Measurements from ENCODE around the gene TMEFF2.

Gene TMEFF2

DNA sequence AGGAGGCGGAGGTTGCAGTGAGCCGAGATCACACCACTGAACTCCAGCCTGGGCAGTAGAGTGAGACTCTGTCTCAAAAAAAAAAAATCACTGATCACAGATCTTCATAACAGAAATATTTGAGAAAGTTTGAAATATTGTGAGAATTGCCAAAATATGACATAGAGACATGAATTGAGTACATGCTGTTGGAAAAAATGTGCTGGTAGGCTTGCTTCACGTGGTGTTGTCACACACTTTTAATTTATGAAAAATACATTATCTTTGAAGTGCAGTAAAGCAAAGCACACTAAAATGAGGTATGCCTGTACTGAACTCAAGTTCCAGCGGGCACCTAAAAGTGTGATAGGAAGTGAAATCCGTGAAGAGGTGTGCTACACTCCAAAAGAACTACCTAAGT, 152.6 kb downstream of the TMEFF2 start:
- Histone ChIP-seq H3K4me1 (ENCODE audit: control insufficient read depth in 2 of 2, insufficient read depth in 1 of 2, low read depth in 1 of 2, low read length in 2 of 2) (no peaks in the 10 kb centered on the region), H2AK5ac (ENCODE audit: low read depth, low read length) (no peak overlapping the region), H3K27ac (replicated peaks; ENCODE audit: low read length) (no peak overlapping the region), H3K4ac (ENCODE audit: low read length) (no peak overlapping the region), H3K14ac (ENCODE audit: low read length) (no peak overlapping the region), H2BK15ac (ENCODE audit: low read length) (no peak overlapping the region), H3K18ac (ENCODE audit: low read length) (no peak overlapping the region), H2BK12ac (ENCODE audit: low read length) (no peak overlapping the region), H3K9ac (ENCODE audit: low read depth, low read length, poor library complexity) (no peak overlapping the region), H3K9me3 (replicated peaks in 1 of 2; ENCODE audit: control insufficient read depth in 2 of 2, insufficient read depth in 1 of 2, low read depth in 1 of 2, low read length in 2 of 2) (no peaks in the 10 kb centered on the region), H4K8ac (ENCODE audit: low read depth, low read length) (no peak overlapping the region), H3K4me2 (ENCODE audit: insufficient read depth, low read length, poor library complexity, severe bottlenecking) (no peak overlapping the region), H3K27me3 (ENCODE audit: control insufficient read depth in 3 of 3, insufficient read depth in 3 of 3, low read depth in 1 of 3, low read length in 3 of 3) (no peaks in the 10 kb centered on the region), H2AFZ (ENCODE audit: low read length) (no peak overlapping the region), H3K23ac (ENCODE audit: low read depth, low read length, poor library complexity) (no peak overlapping the region), H4K91ac (ENCODE audit: low read depth, low read length, poor library complexity) (no peak overlapping the region), H3K4me3 (ENCODE audit: low read length in 2 of 2) (no peak overlapping the region), H2BK5ac (ENCODE audit: low read length) (no peak overlapping the region), H3K36me3 (replicated peaks in 1 of 2; ENCODE audit: control insufficient read depth in 2 of 2, insufficient read depth in 2 of 2, low read length in 2 of 2) (no peaks in the 10 kb centered on the region), H2BK120ac (ENCODE audit: low read depth, low read length) (no peak overlapping the region), H3K79me1 (ENCODE audit: low read depth, low read length) (no peaks in the 10 kb centered on the region)
- no peak for DNase-seq (ENCODE audit: low spot score)
- WGBS, 2 donors (ENCODE audit: extremely low coverage in 2 of 2, insufficient read length in 2 of 2, insufficient replicate concordance in 1 of 2) = no CpG with 5 or more reads among the region's 5 CpGs

DNA sequence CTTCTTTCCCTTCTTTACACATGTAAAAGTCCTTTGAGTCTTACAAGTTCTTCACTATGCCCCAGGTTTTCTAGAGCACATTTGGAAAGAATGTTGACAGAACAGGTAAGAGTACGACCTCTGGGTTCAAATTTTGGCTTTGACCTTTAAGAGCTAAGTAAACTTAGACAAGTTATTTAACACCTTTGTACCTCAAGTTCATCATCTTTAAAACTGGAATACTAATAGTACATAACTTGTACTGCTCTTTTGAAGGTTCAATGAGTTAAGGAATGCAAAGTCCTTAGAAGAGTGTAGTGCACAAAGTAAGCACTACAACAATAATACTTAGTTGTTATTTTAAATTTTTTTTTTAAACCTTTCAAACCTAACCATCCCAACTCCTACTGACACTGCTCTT, 156.6 kb downstream of the TMEFF2 start:
- Histone ChIP-seq H4K91ac (ENCODE audit: low read depth, low read length, poor library complexity) (no peak overlapping the region), H2AK5ac (ENCODE audit: low read depth, low read length) (no peak overlapping the region), H3K4me3 (ENCODE audit: low read length in 2 of 2) (no peak overlapping the region), H3K9ac (ENCODE audit: low read depth, low read length, poor library complexity) (no peak overlapping the region), H3K27ac (replicated peaks; ENCODE audit: low read length) (no peak overlapping the region), H3K9me3 (replicated peaks in 1 of 2; ENCODE audit: control insufficient read depth in 2 of 2, insufficient read depth in 1 of 2, low read depth in 1 of 2, low read length in 2 of 2) (no peaks in the 10 kb centered on the region), H3K4me1 (ENCODE audit: control insufficient read depth in 2 of 2, insufficient read depth in 1 of 2, low read depth in 1 of 2, low read length in 2 of 2) (no peaks in the 10 kb centered on the region), H3K27me3 (ENCODE audit: control insufficient read depth in 3 of 3, insufficient read depth in 3 of 3, low read depth in 1 of 3, low read length in 3 of 3) (no peaks in the 10 kb centered on the region), H3K79me1 (ENCODE audit: low read depth, low read length) (no peaks in the 10 kb centered on the region), H3K14ac (ENCODE audit: low read length) (no peak overlapping the region), H3K4me2 (ENCODE audit: insufficient read depth, low read length, poor library complexity, severe bottlenecking) (no peak overlapping the region), H2BK15ac (ENCODE audit: low read length) (no peak overlapping the region), H4K8ac (ENCODE audit: low read depth, low read length) (no peak overlapping the region), H3K36me3 (replicated peaks in 1 of 2; ENCODE audit: control insufficient read depth in 2 of 2, insufficient read depth in 2 of 2, low read length in 2 of 2) (no peaks in the 10 kb centered on the region), H2BK120ac (ENCODE audit: low read depth, low read length) (no peak overlapping the region), H2AFZ (ENCODE audit: low read length) (no peak overlapping the region), H2BK12ac (ENCODE audit: low read length) (no peak overlapping the region), H2BK5ac (ENCODE audit: low read length) (no peak overlapping the region), H3K18ac (ENCODE audit: low read length) (no peak overlapping the region), H3K23ac (ENCODE audit: low read depth, low read length, poor library complexity) (no peak overlapping the region), H3K4ac (ENCODE audit: low read length) (no peak overlapping the region)
- DNase-seq (ENCODE audit: low spot score) = no peak
- no CpG with 5 or more reads among the region's 1 CpG for WGBS, 2 donors (ENCODE audit: extremely low coverage in 2 of 2, insufficient read length in 2 of 2, insufficient replicate concordance in 1 of 2)

DNA sequence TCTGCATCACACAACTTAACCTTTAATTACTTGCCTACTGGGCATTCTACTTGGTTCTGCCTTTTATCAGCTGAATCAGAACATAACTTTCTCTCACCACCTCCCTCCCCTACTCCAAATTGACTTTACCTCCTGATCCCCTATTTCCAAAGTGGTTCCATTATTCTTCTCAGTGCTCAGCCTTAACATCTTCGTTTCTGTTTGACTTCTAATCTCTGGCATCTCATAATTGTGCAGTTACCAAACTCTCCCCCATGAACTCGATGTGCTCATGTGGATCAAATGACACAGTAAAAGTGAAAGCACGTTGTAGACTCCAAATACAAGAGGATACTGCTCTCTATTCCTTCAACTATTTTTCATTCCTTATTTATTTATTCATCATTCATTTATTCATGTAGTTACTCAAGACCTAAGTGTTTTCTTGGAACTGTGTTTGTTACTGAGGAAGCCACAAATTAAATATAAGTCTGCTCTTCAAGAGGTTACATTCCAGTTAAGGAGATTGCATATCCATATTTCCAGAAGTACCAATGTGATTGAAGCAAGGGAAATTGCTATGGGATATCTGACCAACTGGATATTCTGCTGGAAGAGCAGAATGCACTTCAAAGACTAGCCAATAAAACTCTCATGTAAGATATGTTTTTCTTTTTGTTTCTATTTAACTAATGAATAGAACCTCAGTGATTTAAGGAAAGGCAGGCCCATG, 158.8 kb downstream of the TMEFF2 start:
- H2BK120ac ChIP-seq (ENCODE audit: low read depth, low read length) = no peak overlapping the region
- no peak overlapping the region for H3K4me3 ChIP-seq (ENCODE audit: low read length in 2 of 2)
- no peak overlapping the region for H3K4ac ChIP-seq (ENCODE audit: low read length)
- no peak overlapping the region for H4K8ac ChIP-seq (ENCODE audit: low read depth, low read length)
- no peak overlapping the region for H3K27ac ChIP-seq (replicated peaks; ENCODE audit: low read length)
- no peak overlapping the region for H3K14ac ChIP-seq (ENCODE audit: low read length)
- no peaks in the 10 kb centered on the region for H3K27me3 ChIP-seq (ENCODE audit: control insufficient read depth in 3 of 3, insufficient read depth in 3 of 3, low read depth in 1 of 3, low read length in 3 of 3)
- H3K23ac ChIP-seq (ENCODE audit: low read depth, low read length, poor library complexity) = no peak overlapping the region
- no peak overlapping the region for H2AK5ac ChIP-seq (ENCODE audit: low read depth, low read length)
- H3K18ac ChIP-seq (ENCODE audit: low read length) = no peak overlapping the region
- no peak overlapping the region for H2BK15ac ChIP-seq (ENCODE audit: low read length)
- no peak for DNase-seq (ENCODE audit: low spot score)
- no peaks in the 10 kb centered on the region for H3K4me1 ChIP-seq (ENCODE audit: control insufficient read depth in 2 of 2, insufficient read depth in 1 of 2, low read depth in 1 of 2, low read length in 2 of 2)
- no CpG with 5 or more reads among the region's 3 CpGs for WGBS, 2 donors (ENCODE audit: extremely low coverage in 2 of 2, insufficient read length in 2 of 2, insufficient replicate concordance in 1 of 2)
- H3K4me2 ChIP-seq (ENCODE audit: insufficient read depth, low read length, poor library complexity, severe bottlenecking) = no peak overlapping the region
- no peak overlapping the region for H2BK5ac ChIP-seq (ENCODE audit: low read length)
- H4K91ac ChIP-seq (ENCODE audit: low read depth, low read length, poor library complexity) = no peak overlapping the region
- H3K36me3 ChIP-seq (replicated peaks in 1 of 2; ENCODE audit: control insufficient read depth in 2 of 2, insufficient read depth in 2 of 2, low read length in 2 of 2) = no peaks in the 10 kb centered on the region
- H2AFZ ChIP-seq (ENCODE audit: low read length) = no peak overlapping the region
- no peaks in the 10 kb centered on the region for H3K9me3 ChIP-seq (replicated peaks in 1 of 2; ENCODE audit: control insufficient read depth in 2 of 2, insufficient read depth in 1 of 2, low read depth in 1 of 2, low read length in 2 of 2)
- H2BK12ac ChIP-seq (ENCODE audit: low read length) = no peak overlapping the region
- H3K79me1 ChIP-seq (ENCODE audit: low read depth, low read length) = no peaks in the 10 kb centered on the region
- no peak overlapping the region for H3K9ac ChIP-seq (ENCODE audit: low read depth, low read length, poor library complexity)

DNA sequence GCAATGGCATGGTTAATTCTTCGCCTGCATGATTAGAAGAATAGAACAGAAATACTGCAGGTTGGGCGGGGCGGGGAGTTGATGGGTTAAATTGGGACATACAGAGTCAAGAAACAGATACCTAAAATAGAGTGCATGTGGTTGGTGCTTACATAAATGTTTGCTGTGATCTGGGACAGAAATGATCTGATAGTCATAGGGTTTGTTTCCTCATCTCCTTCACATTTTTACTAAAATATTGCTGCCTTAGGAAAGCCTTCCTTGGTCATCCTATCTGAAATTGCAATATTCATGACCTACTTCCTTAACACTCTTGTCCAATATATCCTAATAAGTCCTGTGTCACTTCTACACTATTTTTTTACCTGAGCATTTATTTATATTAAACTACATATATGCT, 163.9 kb downstream of the TMEFF2 start:
- Histone ChIP-seq H3K27me3 (ENCODE audit: control insufficient read depth in 3 of 3, insufficient read depth in 3 of 3, low read depth in 1 of 3, low read length in 3 of 3) (no peaks in the 10 kb centered on the region), H2BK120ac (ENCODE audit: low read depth, low read length) (no peak overlapping the region), H3K27ac (replicated peaks; ENCODE audit: low read length) (no peak overlapping the region), H3K4ac (ENCODE audit: low read length) (no peak overlapping the region), H2AK5ac (ENCODE audit: low read depth, low read length) (no peak overlapping the region), H4K8ac (ENCODE audit: low read depth, low read length) (no peak overlapping the region), H3K4me1 (ENCODE audit: control insufficient read depth in 2 of 2, insufficient read depth in 1 of 2, low read depth in 1 of 2, low read length in 2 of 2) (peaks cover 0 to 7% of the 10 kb centered on the region in 2 donors), H3K79me1 (ENCODE audit: low read depth, low read length) (no peaks in the 10 kb centered on the region), H2BK15ac (ENCODE audit: low read length) (no peak overlapping the region), H2BK12ac (ENCODE audit: low read length) (no peak overlapping the region), H3K14ac (ENCODE audit: low read length) (no peak overlapping the region), H3K18ac (ENCODE audit: low read length) (no peak overlapping the region), H2BK5ac (ENCODE audit: low read length) (no peak overlapping the region), H3K4me3 (ENCODE audit: low read length in 2 of 2) (no peak overlapping the region), H4K91ac (ENCODE audit: low read depth, low read length, poor library complexity) (no peak overlapping the region), H2AFZ (ENCODE audit: low read length) (no peak overlapping the region), H3K36me3 (replicated peaks in 1 of 2; ENCODE audit: control insufficient read depth in 2 of 2, insufficient read depth in 2 of 2, low read length in 2 of 2) (no peaks in the 10 kb centered on the region), H3K9ac (ENCODE audit: low read depth, low read length, poor library complexity) (no peak overlapping the region), H3K23ac (ENCODE audit: low read depth, low read length, poor library complexity) (no peak overlapping the region), H3K9me3 (replicated peaks in 1 of 2; ENCODE audit: control insufficient read depth in 2 of 2, insufficient read depth in 1 of 2, low read depth in 1 of 2, low read length in 2 of 2) (no peaks in the 10 kb centered on the region), H3K4me2 (ENCODE audit: insufficient read depth, low read length, poor library complexity, severe bottlenecking) (no peak overlapping the region)
- DNase-seq (ENCODE audit: low spot score) = no peak
- no CpG with 5 or more reads among the region's 3 CpGs for WGBS, 2 donors (ENCODE audit: extremely low coverage in 2 of 2, insufficient read length in 2 of 2, insufficient replicate concordance in 1 of 2)

Measured in neuronal stem cell (in vitro differentiated cells).